ENCODE data around the gene MRGPRE.

GRCh38 chr11:3177931-3178330, 54.3 kb downstream of the MRGPRE start:
- TF ChIP-seq EGR1 (IDR thresholded peaks at IDR 0.05) (no peak), TAF1 (IDR thresholded peaks at IDR 0.05; ENCODE audit: low read depth) (no peak), NFIC (IDR thresholded peaks at IDR 0.05) (no peak), CEBPB (IDR thresholded peaks at IDR 0.05) (no peak), EP300 (IDR thresholded peaks at IDR 0.05; ENCODE audit: borderline replicate concordance) (no peak), FOXM1 (IDR thresholded peaks at IDR 0.05; ENCODE audit: borderline replicate concordance, low read depth) (no peak)
